ENCODE results near the gene SLC35F5. TPM values are rescaled to one million over a fixed set of nuclear protein-coding genes. Genes with fewer than 3 reads are reported as not detected.
"Not testable (repeated sequence)": the region's sequence is repeated elsewhere in the genome, so short reads cannot be mapped to it uniquely, and the experiment has no call there.

Gene SLC35F5
- total and polyA plus RNA-seq, 2 experiments from 2014 or later: 10.9 to 30.5 TPM

DNA sequence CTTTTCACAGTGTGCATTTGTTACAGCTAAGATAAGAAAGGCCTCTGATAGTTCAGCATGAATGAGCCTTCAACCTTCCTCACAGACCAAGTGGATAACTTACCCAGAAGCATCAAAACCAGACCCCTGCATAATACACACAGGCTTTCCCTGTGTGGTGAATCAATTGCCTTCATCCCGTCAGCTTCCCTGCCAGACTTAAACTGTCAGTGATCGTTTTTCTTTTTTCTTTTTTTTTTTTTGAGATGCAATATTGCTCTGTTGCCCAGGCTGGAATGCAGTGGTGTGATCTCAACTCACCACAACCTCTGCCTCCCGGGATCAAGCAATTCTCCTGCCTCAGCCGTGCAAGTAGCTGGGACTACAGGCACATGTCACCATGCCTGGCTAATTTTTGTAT, 20.5 kb upstream of the SLC35F5 start (continued):
- TF ChIP-seq, protein P1, sequence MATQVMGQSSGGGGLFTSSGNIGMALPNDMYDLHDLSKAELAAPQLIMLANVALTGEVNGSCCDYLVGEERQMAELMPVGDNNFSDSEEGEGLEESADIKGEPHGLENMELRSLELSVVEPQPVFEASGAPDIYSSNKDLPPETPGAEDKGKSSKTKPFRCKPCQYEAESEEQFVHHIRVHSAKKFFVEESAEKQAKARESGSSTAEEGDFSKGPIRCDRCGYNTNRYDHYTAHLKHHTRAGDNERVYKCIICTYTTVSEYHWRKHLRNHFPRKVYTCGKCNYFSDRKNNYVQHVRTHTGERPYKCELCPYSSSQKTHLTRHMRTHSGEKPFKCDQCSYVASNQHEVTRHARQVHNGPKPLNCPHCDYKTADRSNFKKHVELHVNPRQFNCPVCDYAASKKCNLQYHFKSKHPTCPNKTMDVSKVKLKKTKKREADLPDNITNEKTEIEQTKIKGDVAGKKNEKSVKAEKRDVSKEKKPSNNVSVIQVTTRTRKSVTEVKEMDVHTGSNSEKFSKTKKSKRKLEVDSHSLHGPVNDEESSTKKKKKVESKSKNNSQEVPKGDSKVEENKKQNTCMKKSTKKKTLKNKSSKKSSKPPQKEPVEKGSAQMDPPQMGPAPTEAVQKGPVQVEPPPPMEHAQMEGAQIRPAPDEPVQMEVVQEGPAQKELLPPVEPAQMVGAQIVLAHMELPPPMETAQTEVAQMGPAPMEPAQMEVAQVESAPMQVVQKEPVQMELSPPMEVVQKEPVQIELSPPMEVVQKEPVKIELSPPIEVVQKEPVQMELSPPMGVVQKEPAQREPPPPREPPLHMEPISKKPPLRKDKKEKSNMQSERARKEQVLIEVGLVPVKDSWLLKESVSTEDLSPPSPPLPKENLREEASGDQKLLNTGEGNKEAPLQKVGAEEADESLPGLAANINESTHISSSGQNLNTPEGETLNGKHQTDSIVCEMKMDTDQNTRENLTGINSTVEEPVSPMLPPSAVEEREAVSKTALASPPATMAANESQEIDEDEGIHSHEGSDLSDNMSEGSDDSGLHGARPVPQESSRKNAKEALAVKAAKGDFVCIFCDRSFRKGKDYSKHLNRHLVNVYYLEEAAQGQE (IDR thresholded peaks at IDR 0.05; ENCODE audit: unreplicated experiment): no peak

DNA sequence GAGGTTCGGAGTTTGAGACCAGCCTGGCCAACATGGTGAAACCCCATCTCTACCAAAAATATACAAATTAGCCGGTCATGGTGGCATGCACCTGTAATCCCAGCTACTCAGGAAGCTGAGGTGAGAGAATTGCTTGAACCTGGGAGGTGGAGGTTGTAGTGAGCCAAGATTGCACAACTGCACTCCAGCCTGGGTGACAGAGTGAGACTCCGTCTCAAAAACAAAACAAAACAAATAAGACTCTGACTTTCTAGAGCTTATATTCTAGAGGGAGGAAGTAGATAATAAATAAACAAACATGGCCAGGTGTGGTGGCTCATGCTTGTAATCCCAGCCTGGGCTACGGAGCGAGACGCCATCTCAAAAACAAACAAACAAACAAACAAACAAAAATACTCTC, 18.2 kb upstream of the SLC35F5 start:
- H3K4me3 Mint-ChIP-seq; H3K4me2 ChIP-seq; H3K27me3 ChIP-seq (ENCODE audit: insufficient read depth); H3K36me3 Mint-ChIP-seq (ENCODE audit: low read depth); DNase-seq (ENCODE audit: low spot score); H3F3A ChIP-seq (replicated peaks; ENCODE audit: low read depth); H3K27ac Mint-ChIP-seq; ATAC-seq; H3K4me1 Mint-ChIP-seq; H3K27me3 Mint-ChIP-seq (ENCODE audit: insufficient read depth, low read depth, poor library complexity); H3K9me3 Mint-ChIP-seq; H3K4me3 ChIP-seq; H4K20me1 ChIP-seq (replicated peaks; ENCODE audit: insufficient read depth); H3K36me3 ChIP-seq (ENCODE audit: insufficient read depth); H2AFZ ChIP-seq; H3K79me2 ChIP-seq (replicated peaks; ENCODE audit: insufficient read depth); H3K4me1 ChIP-seq (ENCODE audit: insufficient read depth); H3K9me2 ChIP-seq (ENCODE audit: insufficient read depth); H3K27ac ChIP-seq (ENCODE audit: low read depth): not testable (repeated sequence)

DNA sequence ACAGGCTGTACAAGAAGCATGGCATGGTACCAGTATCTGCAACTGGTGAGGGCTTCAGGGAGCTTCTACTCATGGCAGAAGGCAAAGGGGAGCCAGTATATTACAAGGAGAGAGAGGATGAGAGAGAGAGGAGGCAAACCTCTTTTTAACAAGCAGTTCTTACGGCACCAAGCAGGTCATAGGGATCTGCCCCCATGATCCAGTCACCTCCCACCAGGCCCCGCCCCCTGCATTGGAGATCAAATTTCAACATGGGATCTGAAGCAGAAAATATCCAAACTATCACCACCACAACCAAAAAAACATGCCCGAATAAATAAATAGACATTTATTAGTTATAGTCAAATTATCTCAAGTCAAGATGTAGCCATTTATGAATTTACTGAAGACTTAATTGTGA, 14.5 kb upstream of the SLC35F5 start:
- Histone ChIP-seq H3F3A (replicated peaks; ENCODE audit: low read depth) (no peaks in the 10 kb centered on the region), H3K36me3 (ENCODE audit: insufficient read depth) (no peaks in the 10 kb centered on the region), H3K4me1 (ENCODE audit: insufficient read depth) (0 out of 2 replicates have a peak, but pooled peaks cover 4% of the 10 kb centered on the region), H3K27ac (ENCODE audit: low read depth) (no peak overlapping the region), H3K4me2 (peak overlapping the region; percentile 27; the same call in 1 of the 2 replicates), H4K20me1 (replicated peaks; ENCODE audit: insufficient read depth) (no peaks in the 10 kb centered on the region), H3K79me2 (replicated peaks; ENCODE audit: insufficient read depth) (no peaks in the 10 kb centered on the region), H3K9me2 (ENCODE audit: insufficient read depth) (no peaks in the 10 kb centered on the region), H2AFZ (no peak overlapping the region), H3K27me3 (ENCODE audit: insufficient read depth) (no peaks in the 10 kb centered on the region), H3K4me3 (no peak overlapping the region)
- Mint-ChIP-seq H3K4me1 (peaks cover 6% of the 10 kb centered on the region; the same call in 1 of the 3 replicates), H3K27me3 (ENCODE audit: insufficient read depth, low read depth, poor library complexity) (peaks cover 5% of the 10 kb centered on the region), H3K36me3 (ENCODE audit: low read depth) (no peaks in the 10 kb centered on the region), H3K27ac (no peak overlapping the region), H3K9me3 (peaks cover 2% of the 10 kb centered on the region; the same call in 2 of the 3 replicates), H3K4me3 (peak overlapping the region; percentile 29; the same call in 1 of the 3 replicates)
- no peak for TF ChIP-seq CREB1 (CRISPR knock-in tag; IDR thresholded peaks at IDR 0.05; ENCODE audit: low read depth)
- TF ChIP-seq JUNB (IDR thresholded peaks at IDR 0.05; ENCODE audit: unreplicated experiment): no peak
- TF ChIP-seq POLR2AphosphoS5 (IDR thresholded peaks at IDR 0.05; ENCODE audit: low read depth): no peak
- no peak for TF ChIP-seq EZH2 (IDR thresholded peaks at IDR 0.05; ENCODE audit: low read depth, unreplicated experiment)
- TF ChIP-seq, protein P1 (IDR thresholded peaks at IDR 0.05; ENCODE audit: unreplicated experiment): no peak
- DNase-seq (ENCODE audit: low spot score): peak; percentile 70
- peak; percentile 80 for ATAC-seq

All from GM23338 (cell line).